Mucosa of rectum (tissue), 2 donors: ENCODE results near the gene CCR7.
A peak's percentile ranks its signal among the peaks of the same experiment; 100 is the strongest.

Source experiments
- H3K27ac ChIP-seq, 2 donors: one replicate each; pipeline ENCODE4 v1.7.0; 2013; ENCODE audit warnings: inconsistent platforms in 2 of 2, low read depth in 2 of 2, low read length in 2 of 2
- H3K27me3 ChIP-seq, 2 donors: one replicate each; pipeline ENCODE4 v1.7.0; 2013; ENCODE audit warnings: low read length in 2 of 2; ENCODE audit not compliant: control insufficient read depth in 2 of 2, insufficient read depth in 2 of 2
- H3K36me3 ChIP-seq, 2 donors: one replicate each; pipeline ENCODE4 v1.7.0; 2013; ENCODE audit warnings: low read length in 2 of 2; ENCODE audit not compliant: control insufficient read depth in 2 of 2, insufficient read depth in 2 of 2
- H3K4me1 ChIP-seq, 2 donors: one replicate each; pipeline ENCODE4 v1.7.0; 2013; ENCODE audit warnings: low read length in 2 of 2, mild to moderate bottlenecking in 1 of 2; ENCODE audit not compliant: control insufficient read depth in 2 of 2, insufficient read depth in 2 of 2
- H3K4me3 ChIP-seq, 2 donors: one replicate each; pipeline ENCODE4 v1.7.0; 2013; ENCODE audit warnings: low read length in 2 of 2
- H3K9ac ChIP-seq, 2 donors: one replicate each; pipeline ENCODE4 v1.7.0; 2013; ENCODE audit warnings: low read length in 2 of 2, low read depth in 1 of 2, mild to moderate bottlenecking in 1 of 2
- H3K9me3 ChIP-seq, 2 donors: one replicate each; pipeline ENCODE4 v1.7.0; 2013; ENCODE audit warnings: low read length in 2 of 2; ENCODE audit not compliant: control insufficient read depth in 2 of 2
- donor health status: healthy.
- donor health status: Normal muscosa, but diverticular disease.

CCR7 gene

GRCh38 chr17:40515491-40516041, 49.7 kb downstream of the CCR7 start:
- Histone ChIP-seq H3K4me3 (peak overlapping the region in 1 of 2 donors; percentile 15), H3K27ac (no peak overlapping the region), H3K9ac (no peak overlapping the region), H3K36me3 (no peaks in the 10 kb centered on the region), H3K9me3 (no peaks in the 10 kb centered on the region), H3K27me3 (peaks cover 0 to 3% of the 10 kb centered on the region in 2 donors), H3K4me1 (peaks cover 13 to 26% of the 10 kb centered on the region in 2 donors)

GRCh38 chr17:40515011-40515410, 50.3 kb downstream of the CCR7 start:
- H3K9ac ChIP-seq, result no peak overlapping the region
- H3K27me3 ChIP-seq, result peaks cover 0 to 3% of the 10 kb centered on the region in 2 donors
- H3K9me3 ChIP-seq, result no peaks in the 10 kb centered on the region
- no peaks in the 10 kb centered on the region for H3K36me3 ChIP-seq
- H3K4me1 ChIP-seq, result peaks cover 13 to 26% of the 10 kb centered on the region in 2 donors
- no peak overlapping the region for H3K4me3 ChIP-seq
- no peak overlapping the region for H3K27ac ChIP-seq

- Histone ChIP-seq H3K27ac (no peak overlapping the region), H3K9me3 (no peaks in the 10 kb centered on the region), H3K9ac (no peak overlapping the region), H3K27me3 (peaks cover 0 to 3% of the 10 kb centered on the region in 2 donors), H3K4me3 (no peak overlapping the region), H3K36me3 (no peaks in the 10 kb centered on the region), H3K4me1 (peaks cover 13 to 26% of the 10 kb centered on the region in 2 donors)
Observed at GRCh38 chr17:40514013-40514875, 51.0 kb downstream of the CCR7 start.

- Histone ChIP-seq H3K4me3 (no peak overlapping the region), H3K27ac (no peak overlapping the region), H3K9ac (no peak overlapping the region), H3K9me3 (no peaks in the 10 kb centered on the region), H3K36me3 (no peaks in the 10 kb centered on the region), H3K27me3 (peaks cover 0 to 3% of the 10 kb centered on the region in 2 donors), H3K4me1 (peaks cover 8% of the 10 kb centered on the region in 2 donors)
Observed at GRCh38 chr17:40511667-40512220, 53.5 kb downstream of the CCR7 start.

- Histone ChIP-seq H3K4me1 (peaks cover 3 to 5% of the 10 kb centered on the region in 2 donors), H3K9me3 (no peaks in the 10 kb centered on the region), H3K27ac (no peak overlapping the region), H3K27me3 (peaks cover 0 to 3% of the 10 kb centered on the region in 2 donors), H3K36me3 (no peaks in the 10 kb centered on the region), H3K4me3 (no peak overlapping the region), H3K9ac (no peak overlapping the region)
Observed at GRCh38 chr17:40511136-40511535, 54.1 kb downstream of the CCR7 start.

- H3K9ac ChIP-seq, result no peak overlapping the region
- peaks cover 0 to 3% of the 10 kb centered on the region in 2 donors for H3K27me3 ChIP-seq
- no peaks in the 10 kb centered on the region for H3K9me3 ChIP-seq
- no peak overlapping the region for H3K4me3 ChIP-seq
- H3K4me1 ChIP-seq, result peaks cover 3% of the 10 kb centered on the region in 2 donors
- no peak overlapping the region for H3K27ac ChIP-seq
- no peaks in the 10 kb centered on the region for H3K36me3 ChIP-seq
Observed at GRCh38 chr17:40510328-40510648, 55.0 kb downstream of the CCR7 start.

- Histone ChIP-seq H3K4me3 (no peak overlapping the region), H3K4me1 (peaks cover 0 to 3% of the 10 kb centered on the region in 2 donors), H3K27ac (no peak overlapping the region), H3K9ac (no peak overlapping the region), H3K9me3 (no peaks in the 10 kb centered on the region), H3K36me3 (no peaks in the 10 kb centered on the region), H3K27me3 (no peaks in the 10 kb centered on the region)
Observed at GRCh38 chr17:40509626-40510327, 55.5 kb downstream of the CCR7 start.

- Histone ChIP-seq H3K4me3 (no peak overlapping the region), H3K9me3 (no peaks in the 10 kb centered on the region), H3K27ac (no peak overlapping the region), H3K4me1 (peaks cover 1 to 4% of the 10 kb centered on the region in 2 donors), H3K27me3 (no peaks in the 10 kb centered on the region), H3K9ac (no peak overlapping the region), H3K36me3 (no peaks in the 10 kb centered on the region)
Observed at GRCh38 chr17:40506786-40507185, 58.5 kb downstream of the CCR7 start.
